Uterus (tissue), 2 donors: ENCODE results near the gene SGCE.

Source experiments
- CTCF ChIP-seq, 4 experiments: fragments of 200-600 bp in 2 of 4; fragments of 450-650 bp in 2 of 4; sonication (generic) in 2 of 4; IDR thresholded peaks; one replicate each; pipeline ENCODE4 v1.5.1; 2016 to 2019; ENCODE audit warnings: antibody characterized with exemption in 4 of 4, mild to moderate bottlenecking in 2 of 4, moderate library complexity in 1 of 4
- POLR2A ChIP-seq, 2 donors: fragments of 450-650 bp; IDR thresholded peaks; one replicate each; pipeline ENCODE4 v1.6.1; 2016; ENCODE audit warnings: antibody characterized with exemption in 2 of 2, mild to moderate bottlenecking in 1 of 2, moderate library complexity in 1 of 2

- no peak for TF ChIP-seq CTCF (IDR thresholded peaks at IDR 0.05)
- no peak for TF ChIP-seq POLR2A (IDR thresholded peaks at IDR 0.05)
Observed at GRCh38 chr7:94621120-94621519, 34.8 kb downstream of the SGCE start.
